Measurements from ENCODE around the gene OR1F1.

OR1F1 gene

DNA sequence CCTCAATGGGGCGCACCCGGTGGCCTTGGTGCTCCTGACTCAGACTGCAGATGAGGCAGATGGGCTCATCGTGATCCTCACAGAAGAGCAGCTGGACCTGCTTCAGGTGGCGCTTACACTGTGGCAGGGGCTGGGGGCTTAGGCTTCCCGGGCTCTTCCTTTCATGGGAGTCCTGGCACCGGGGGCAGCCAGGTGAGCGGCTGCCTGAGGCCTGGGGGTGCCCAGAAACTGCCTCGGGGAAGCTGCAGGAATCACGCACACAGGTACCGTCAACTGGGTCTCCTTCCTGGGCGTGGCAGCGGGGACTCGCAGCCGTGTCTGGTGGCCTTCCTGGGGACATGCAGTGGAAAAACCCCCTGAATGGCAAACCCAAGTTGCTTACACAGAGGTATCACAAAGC, 61.4 kb downstream of the OR1F1 start:
- no peak for ATAC-seq

DNA sequence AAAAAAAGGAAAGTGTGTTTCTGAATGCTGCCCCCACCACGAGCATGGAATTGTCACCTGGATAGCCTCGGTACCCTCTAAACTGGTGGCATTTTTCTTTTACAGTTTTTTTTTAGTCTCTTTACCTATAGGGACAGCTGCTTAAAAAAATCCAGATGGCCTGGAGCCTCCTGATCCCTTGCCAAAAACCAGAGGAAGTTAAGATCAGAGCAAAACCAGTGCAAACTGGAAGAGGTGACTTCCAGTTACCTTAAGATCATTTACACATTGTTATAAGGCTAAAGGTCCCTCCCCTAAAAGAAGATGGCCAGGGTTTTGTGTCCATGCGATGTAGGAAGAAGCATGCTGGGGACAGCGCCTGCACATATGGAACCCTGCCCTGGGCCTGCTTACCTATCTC, 65.0 kb downstream of the OR1F1 start:
- ATAC-seq = no peak

DNA sequence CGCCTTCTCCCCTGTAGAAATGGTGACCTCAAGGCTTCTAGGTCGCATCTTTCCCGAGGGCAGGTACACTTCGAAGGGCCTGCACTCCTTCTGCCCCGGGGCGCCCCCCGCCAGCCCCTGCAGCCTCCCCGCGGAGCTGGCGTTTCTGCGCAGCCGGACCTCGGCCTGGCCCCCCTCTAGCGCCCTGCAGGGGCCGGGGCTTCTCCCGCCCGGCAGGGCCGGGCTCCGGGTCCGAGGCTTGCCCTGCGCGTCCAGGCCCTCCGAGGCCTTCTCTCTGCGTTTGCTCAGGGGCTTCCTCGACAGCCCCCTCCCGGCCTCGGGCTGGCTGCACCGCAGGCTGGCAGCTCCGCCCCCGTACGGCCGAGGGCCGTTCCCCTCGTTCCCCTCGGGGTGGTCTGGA, 66.3 kb downstream of the OR1F1 start:
- ATAC-seq = no peak
